Spleen (tissue), 11 donors: ENCODE results near the gene PRR23E. TPM values are rescaled to one million over a fixed set of nuclear protein-coding genes. Genes with fewer than 3 reads are reported as not detected.

ENCODE experiments used
- DNase-seq: peaks from one replicate; pipeline ENCODE4 v3.0.0-alpha.2; 2020
- H3K27ac ChIP-seq, 8 donors: fragments of 200-600 bp; sonication (generic) in 7 of 8; 1 replicate in 4 of 8; 2 replicates in 4 of 8; pipeline versions ENCODE4 v1.5.0 to v1.8.0; 2016 to 2021; ENCODE audit warnings: inconsistent platforms in 4 of 8, mild to moderate bottlenecking in 4 of 8, moderate library complexity in 1 of 8
- H3K27me3 ChIP-seq, 7 donors: fragments of 200-600 bp; sonication (generic) in 6 of 7; replicated peaks in 1 of 7; 1 replicate in 4 of 7; 2 replicates in 3 of 7; pipeline versions ENCODE4 v1.5.0 to v1.8.0; 2016 to 2021; ENCODE audit warnings: inconsistent platforms in 3 of 7, mild to moderate bottlenecking in 1 of 7
- H3K36me3 ChIP-seq, 6 donors: fragments of 200-600 bp; sonication (generic) in 5 of 6; 1 replicate in 4 of 6; 2 replicates in 2 of 6; pipeline versions ENCODE4 v1.5.0 to v1.8.0; 2016 to 2021; ENCODE audit warnings: inconsistent platforms in 2 of 6
- H3K4me1 ChIP-seq, 6 donors: fragments of 200-600 bp; sonication (generic) in 5 of 6; 1 replicate in 3 of 6; 2 replicates in 3 of 6; pipeline versions ENCODE4 v1.5.0 to v1.8.0; 2016 to 2021; ENCODE audit warnings: inconsistent platforms in 3 of 6
- H3K4me3 ChIP-seq, 8 donors: fragments of 200-600 bp; sonication (generic) in 7 of 8; 1 replicate in 4 of 8; 2 replicates in 4 of 8; pipeline versions ENCODE4 v1.5.0 to v1.8.0; 2016 to 2021; ENCODE audit warnings: inconsistent platforms in 4 of 8, mild to moderate bottlenecking in 4 of 8, moderate library complexity in 2 of 8
- H3K9me3 ChIP-seq, 8 donors: fragments of 200-600 bp; sonication (generic) in 7 of 8; 1 replicate in 4 of 8; 2 replicates in 4 of 8; pipeline versions ENCODE4 v1.5.0 to v1.8.0; 2016 to 2021; ENCODE audit warnings: inconsistent platforms in 4 of 8
- CTCF ChIP-seq, 11 experiments: fragments of 200-600 bp in 7 of 11; fragments of 450-650 bp in 4 of 11; sonication (generic) in 4 of 11; IDR thresholded peaks in 8 of 11; conservative IDR thresholded peaks in 3 of 11; 1 replicate in 7 of 11; 2 replicates in 4 of 11; pipeline versions ENCODE4 v1.4.0 to v1.8.0; 2016 to 2021; ENCODE audit warnings: antibody characterized with exemption in 11 of 11, inconsistent platforms in 4 of 11, mild to moderate bottlenecking in 1 of 11
- POLR2A ChIP-seq, 3 donors: fragments of 450-650 bp; IDR thresholded peaks; one replicate each; pipeline ENCODE4 v1.5.1; 2017; ENCODE audit warnings: antibody characterized with exemption in 3 of 3, mild to moderate bottlenecking in 1 of 3
- POLR2AphosphoS5 ChIP-seq, 3 donors: sonication (generic); formaldehyde crosslinking; IDR thresholded peaks; one replicate each; pipeline ENCODE4 v1.5.1; 2017; ENCODE audit warnings: antibody characterized with exemption in 3 of 3
- WGBS, 5 donors: extraction: QIAGEN DNeasy Blood & Tissue Kit in 3 of 5; methylation state at CpG; one replicate each; pipeline versions ENCODE4 v1.1.5 to v1.1.7; 2013 to 2018; 5-methylcytosine and 5-hydroxymethylcytosine counted together
- intact Hi-C: fragments of 100-400 bp; cut with DNase I; formaldehyde crosslinking; loops from one replicate; pipeline ENCODE4 v1.15.0; 2023; ENCODE audit warnings: low total_unique reads
- polyA plus RNA-seq, 3 donors: library from polyadenylated mRNA; stranded (reverse); fragments of 200-250 nt; gene quantifications; one replicate each; pipeline ENCODE4 v1.2.1, GENCODE V29; 2013
- total RNA-seq, 7 donors: library from RNA; depleted of rRNA in 3 of 7; stranded (reverse); fragments of >200 nt in 3 of 7; fragmentation: NEBNext Ultra II Directional in 4 of 7; extraction: Animal tissue kit (Norgen Biotek cat#: 25700) in 4 of 7; gene quantifications; one replicate each; pipeline versions ENCODE4 v1.1.0 to v1.2.1, GENCODE V29; 2016 to 2021
- donor health status: healthy with polysubstance abuse.
- donor health status: DM: no; HTN: no; CAD: no; lungs with moderate emphysema.
- donor health status: DM: no; HTN: no; CAD: no.
- donor health status: Bipolar disorder and iron deficiency.
- donor health status: healthy.
- donor health status: DM: no; HTN: no; CAD: no.
- donor health status: DM: yes; HTN: yes; CAD: no.

The PRR23E gene
- total and polyA plus RNA-seq, 10 donors = not detected

GRCh38 chr3:127207727-127208482, 15.0 kb downstream of the PRR23E start:
- Histone ChIP-seq H3K27me3 (peaks cover 0 to 27% (median 0%) of the 10 kb centered on the region in 7 donors), H3K4me1 (peaks cover 0 to 12% (median 3%) of the 10 kb centered on the region in 6 donors), H3K27ac (no peak overlapping the region), H3K36me3 (no peaks in the 10 kb centered on the region), H3K4me3 (no peak overlapping the region), H3K9me3 (peaks cover 0 to 4% (median 0%) of the 10 kb centered on the region in 8 donors)
- 83 to 92% (median 87%) methylated on average over 6 to 8 of the region's 8 CpGs for WGBS, 5 donors
- no peak for TF ChIP-seq CTCF (IDR thresholded peaks at IDR 0.05 in 8 of 11, conservative IDR thresholded peaks at IDR 0.05 in 3 of 11)
- no peak for TF ChIP-seq POLR2A (IDR thresholded peaks at IDR 0.05)
- TF ChIP-seq POLR2AphosphoS5 (IDR thresholded peaks at IDR 0.05) = no peak
- intact Hi-C loops = no loop called here
- peak; percentile 41 for DNase-seq

GRCh38 chr3:127208483-127209100, 15.7 kb downstream of the PRR23E start:
- intact Hi-C loops = no loop called here
- DNase-seq = peak; percentile 69
- WGBS, 5 donors = 81 to 91% (median 83%) methylated on average over 13 to 14 of the region's 14 CpGs
- Histone ChIP-seq H3K9me3 (no peaks in the 10 kb centered on the region), H3K4me1 (peaks cover 0 to 12% (median 3%) of the 10 kb centered on the region in 6 donors), H3K4me3 (no peak overlapping the region), H3K27me3 (peaks cover 0 to 33% (median 0%) of the 10 kb centered on the region in 7 donors), H3K36me3 (no peaks in the 10 kb centered on the region), H3K27ac (no peak overlapping the region)
- TF ChIP-seq POLR2AphosphoS5 (IDR thresholded peaks at IDR 0.05) = no peak

- no peaks in the 10 kb centered on the region for H3K9me3 ChIP-seq
- TF ChIP-seq CTCF (IDR thresholded peaks at IDR 0.05 in 8 of 11, conservative IDR thresholded peaks at IDR 0.05 in 3 of 11) = no peak
- TF ChIP-seq POLR2AphosphoS5 (IDR thresholded peaks at IDR 0.05) = no peak
- no peak for TF ChIP-seq POLR2A (IDR thresholded peaks at IDR 0.05)
- H3K27me3 ChIP-seq = peaks cover 0 to 37% (median 0%) of the 10 kb centered on the region in 7 donors
- WGBS, 5 donors = 77 to 88% (median 83%) methylated on average over 9 to 13 of the region's 13 CpGs
- H3K36me3 ChIP-seq = no peaks in the 10 kb centered on the region
- intact Hi-C loops = no loop called here
- peak; percentile 70 for DNase-seq
- no peak overlapping the region for H3K4me3 ChIP-seq
- no peak overlapping the region for H3K27ac ChIP-seq
- H3K4me1 ChIP-seq = peaks cover 0 to 12% (median 3%) of the 10 kb centered on the region in 6 donors
Measured at GRCh38 chr3:127209155-127209839, 16.4 kb downstream of the PRR23E start.

- Histone ChIP-seq H3K4me1 (peaks cover 0 to 12% (median 3%) of the 10 kb centered on the region in 6 donors), H3K27me3 (peaks cover 0 to 37% (median 0%) of the 10 kb centered on the region in 7 donors), H3K4me3 (no peak overlapping the region), H3K9me3 (no peaks in the 10 kb centered on the region), H3K36me3 (no peaks in the 10 kb centered on the region), H3K27ac (no peak overlapping the region)
- TF ChIP-seq POLR2AphosphoS5 (IDR thresholded peaks at IDR 0.05) (no peak), CTCF (IDR thresholded peaks at IDR 0.05 in 8 of 11, conservative IDR thresholded peaks at IDR 0.05 in 3 of 11) (no peak), POLR2A (IDR thresholded peaks at IDR 0.05) (no peak)
- peak; percentile 68 for DNase-seq
- WGBS, 5 donors = 61 to 81% (median 74%) methylated on average over 11 to 14 of the region's 14 CpGs
- intact Hi-C loops = no loop called here
Measured at GRCh38 chr3:127209840-127210653, 17.1 kb downstream of the PRR23E start.
